ENCODE results near the gene ZNF469.

Gene ZNF469

GRCh38 chr16:88424587-88425235, 42.0 kb downstream of the ZNF469 start:
- no peak for DNase-seq (ENCODE audit: low read depth, low spot score)

GRCh38 chr16:88426018-88426417, 43.3 kb downstream of the ZNF469 start:
- no peak for DNase-seq (ENCODE audit: low read depth, low spot score)

- no peak for DNase-seq (ENCODE audit: low read depth, low spot score)
Observed at GRCh38 chr16:88427376-88427775, 44.6 kb downstream of the ZNF469 start.

GRCh38 chr16:88428156-88428555, 45.4 kb downstream of the ZNF469 start:
- DNase-seq (ENCODE audit: low read depth, low spot score), result no peak

GRCh38 chr16:88428616-88429386, 46.0 kb downstream of the ZNF469 start:
- no peak for DNase-seq (ENCODE audit: low read depth, low spot score)

- no peak for DNase-seq (ENCODE audit: low read depth, low spot score)
Observed at GRCh38 chr16:88429387-88430184, 46.8 kb downstream of the ZNF469 start.

- no peak for DNase-seq (ENCODE audit: low read depth, low spot score)
Observed at GRCh38 chr16:88430185-88430523, 47.4 kb downstream of the ZNF469 start.

- no peak for DNase-seq (ENCODE audit: low read depth, low spot score)
Observed at GRCh38 chr16:88430524-88431446, 48.0 kb downstream of the ZNF469 start.

GRCh38 chr16:88431651-88432050, 48.9 kb downstream of the ZNF469 start:
- no peak for DNase-seq (ENCODE audit: low read depth, low spot score)

- DNase-seq (ENCODE audit: low read depth, low spot score), result no peak
Observed at GRCh38 chr16:88432174-88432573, 49.4 kb downstream of the ZNF469 start.
